DMS 273 (cell line): ENCODE results near the gene KAT6B.
A peak's percentile ranks its signal among the peaks of the same experiment; 100 is the strongest.

Experiments used
- DNase-seq: peaks from one replicate; lab custom pipeline; 2025; ENCODE audit not compliant: unreplicated experiment; lab: John Stamatoyannopoulos, UW

KAT6B gene

GRCh38 chr10:74977913-74978847 lies 151.8 kb downstream of the KAT6B start:
- no peak for DNase-seq

- peak; percentile 78 for DNase-seq
These were observed 155.6 kb downstream of the KAT6B start for GRCh38 chr10:74981831-74982633.

- no peak for DNase-seq
These were observed 156.2 kb downstream of the KAT6B start for GRCh38 chr10:74982634-74982982.

- no peak for DNase-seq
These were observed 157.0 kb downstream of the KAT6B start for GRCh38 chr10:74983383-74983782.

GRCh38 chr10:74987339-74988053 lies 161.1 kb downstream of the KAT6B start:
- no peak for DNase-seq

- no peak for DNase-seq
These were observed 161.8 kb downstream of the KAT6B start for GRCh38 chr10:74988054-74988775.

GRCh38 chr10:74988832-74989561 lies 162.6 kb downstream of the KAT6B start:
- DNase-seq: no peak

GRCh38 chr10:74991435-74991834 lies 165.0 kb downstream of the KAT6B start:
- DNase-seq: peak; percentile 56

- DNase-seq: no peak
These were observed 165.7 kb downstream of the KAT6B start for GRCh38 chr10:74992068-74992467.

GRCh38 chr10:74993649-74994048 lies 167.2 kb downstream of the KAT6B start:
- no peak for DNase-seq

- no peak for DNase-seq
These were observed 168.5 kb downstream of the KAT6B start for GRCh38 chr10:74994854-74995253.

GRCh38 chr10:74995806-74996205 lies 169.4 kb downstream of the KAT6B start:
- DNase-seq: no peak

- no peak for DNase-seq
These were observed 170.8 kb downstream of the KAT6B start for GRCh38 chr10:74997163-74997562.

- DNase-seq: no peak
These were observed 174.4 kb downstream of the KAT6B start for GRCh38 chr10:75000748-75001321.

GRCh38 chr10:75001715-75002350 lies 175.4 kb downstream of the KAT6B start:
- no peak for DNase-seq

- no peak for DNase-seq
These were observed 175.9 kb downstream of the KAT6B start for GRCh38 chr10:75002351-75002725.

GRCh38 chr10:75002967-75003594 lies 176.7 kb downstream of the KAT6B start:
- DNase-seq: no peak

GRCh38 chr10:75003891-75004290 lies 177.5 kb downstream of the KAT6B start:
- no peak for DNase-seq

GRCh38 chr10:75007646-75008045 lies 181.2 kb downstream of the KAT6B start:
- DNase-seq: no peak
